ENCODE results near the gene YKT6. TPM values are rescaled to one million over a fixed set of nuclear protein-coding genes. Genes with fewer than 3 reads are reported as not detected.

The YKT6 gene
- total and polyA plus RNA-seq, 2 of the 8 experiments (the other 6 are each of a cell fraction or from before 2014, with no cell fraction given) = 75.3 to 103 TPM

DNA sequence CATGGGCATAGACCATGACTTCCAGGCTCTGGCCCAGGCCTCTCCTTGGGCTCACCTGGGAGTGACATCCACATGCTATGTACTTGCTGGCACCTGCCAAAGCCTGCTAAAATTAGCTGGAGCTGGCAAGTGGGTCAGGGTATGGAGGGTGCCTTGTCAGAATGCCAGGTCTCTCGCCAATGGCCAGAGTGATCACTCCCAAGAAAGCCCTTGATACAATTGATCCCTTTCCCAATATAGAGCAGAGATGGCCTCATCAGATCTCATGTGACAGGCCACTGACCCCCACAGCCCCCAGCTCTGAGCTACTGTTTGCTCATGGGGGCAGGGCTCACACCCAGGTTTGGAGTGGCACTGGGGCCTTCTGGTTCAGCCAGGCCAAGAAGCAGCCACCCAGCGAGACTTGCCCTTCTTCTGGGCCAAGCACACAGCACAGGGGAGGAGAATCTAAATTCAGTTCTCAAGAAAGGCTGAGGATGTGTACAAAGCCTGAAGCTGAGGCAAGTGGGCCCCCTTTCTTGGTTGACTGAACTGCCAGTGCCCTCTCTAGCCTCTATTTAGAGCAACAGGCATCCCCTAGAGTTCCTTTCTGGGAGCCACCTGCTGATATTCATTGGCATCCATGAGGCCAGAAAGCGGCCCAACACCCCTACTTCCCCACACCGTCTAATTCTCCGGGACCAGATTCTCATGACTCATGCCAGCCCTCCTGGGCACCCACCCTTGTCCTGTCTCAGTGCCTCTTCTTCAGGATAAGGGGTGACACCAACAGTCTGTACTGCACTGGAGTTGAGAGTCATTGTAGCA lies 40.8 kb upstream of the YKT6 start:
- Histone ChIP-seq H3K23me2 (ENCODE audit: low read depth, low read length) (no peaks in the 10 kb centered on the region), H4K5ac (ENCODE audit: insufficient read length, low read depth, low read length) (no peak overlapping the region), H4K91ac (replicated peaks; ENCODE audit: insufficient read length, low read length) (no peak overlapping the region), H3K4me3 (ENCODE audit: extremely low read depth in 1 of 4, insufficient read depth in 2 of 4, low read depth in 3 of 4, low read length in 4 of 4) (no peak overlapping the region), H2AFZ (ENCODE audit: low read length) (no peak overlapping the region), H3K4ac (replicated peaks; ENCODE audit: insufficient read length, low read depth, low read length) (no peak overlapping the region), H2BK120ac (replicated peaks; ENCODE audit: low read depth, low read length) (no peak overlapping the region), H3K27ac (ENCODE audit: low read depth, low read length) (no peak overlapping the region), H3K18ac (ENCODE audit: extremely low read depth, low read length) (no peak overlapping the region), H4K20me1 (replicated peaks in 1 of 2; ENCODE audit: control insufficient read depth in 1 of 2, insufficient read depth in 2 of 2, low read length in 2 of 2) (no peaks in the 10 kb centered on the region), H3K23ac (ENCODE audit: insufficient read length) (no peak overlapping the region), H2BK20ac (ENCODE audit: low read length) (no peak overlapping the region), H2BK15ac (ENCODE audit: low read length) (no peak overlapping the region), H3K36me3 (ENCODE audit: control insufficient read depth in 2 of 4, insufficient read depth in 4 of 4, low read length in 3 of 4) (no peaks in the 10 kb centered on the region), H3K4me2 (ENCODE audit: insufficient read depth in 1 of 2, low read depth in 2 of 2, low read length in 2 of 2) (no peak overlapping the region), H3K27me3 (replicated peaks in 1 of 4; ENCODE audit: control insufficient read depth in 3 of 4, extremely low read depth in 1 of 4, insufficient read depth in 3 of 4, low read length in 3 of 4) (no peaks in the 10 kb centered on the region; a peak in 1 of 7 replicates), H2BK5ac (ENCODE audit: low read depth, low read length) (no peak overlapping the region), H3K9me3 (ENCODE audit: insufficient read depth in 2 of 2, low read depth in 1 of 2, low read length in 1 of 2) (no peaks in the 10 kb centered on the region), H3K9ac (replicated peaks in 1 of 4; ENCODE audit: extremely low read depth in 1 of 4, low read depth in 3 of 4, low read length in 3 of 4) (no peak overlapping the region), H3K79me2 (ENCODE audit: control insufficient read depth in 1 of 2, insufficient read depth in 2 of 2, low read length in 2 of 2) (no peaks in the 10 kb centered on the region), H3K79me1 (ENCODE audit: low read depth, low read length) (no peaks in the 10 kb centered on the region), H4K8ac (ENCODE audit: extremely low read depth, insufficient read depth, low read length) (no peak overlapping the region; the same call in 1 of the 2 replicates), H3K56ac (replicated peaks; ENCODE audit: insufficient read length, low read depth, low read length) (no peak overlapping the region), H2AK5ac (ENCODE audit: low read depth, low read length) (no peak overlapping the region), H2BK12ac (ENCODE audit: low read depth, low read length) (no peak overlapping the region), H3K14ac (ENCODE audit: insufficient read length) (no peak overlapping the region), H3K4me1 (replicated peaks in 1 of 4; ENCODE audit: control insufficient read depth in 3 of 4, insufficient read depth in 4 of 4, low read length in 3 of 4) (peaks cover 2 to 5% (median 4%) of the 10 kb centered on the region in 4 experiments; a peak in 5 of 7 replicates)
- DNase-seq (ENCODE audit: low read depth in 1 of 2, low spot score in 2 of 2) (no peak), FAIRE-seq (no peak)
- CTCF ChIA-PET (ENCODE audit: partially characterized antibody) = interaction anchor here (1.2 to 2.0 kb wide), 2 partner anchors 12 to 19 kb away, joined by 3 to 4 read pairs; no protein-coding TSS in a partner anchor
- TF ChIP-seq EP300 (IDR thresholded peaks at IDR 0.05; ENCODE audit: borderline replicate concordance in 1 of 2, low read depth in 2 of 2, low read length in 2 of 2) (no peak), POU5F1 (IDR thresholded peaks at IDR 0.05; ENCODE audit: low read depth, low read length) (no peak), NRF1 (IDR thresholded peaks at IDR 0.05; ENCODE audit: low read depth, low read length) (no peak)
- POLR2A ChIA-PET (ENCODE audit: partially characterized antibody) = no interaction called here
- WGBS, 2 experiments (ENCODE audit: extremely low coverage in 1 of 2, insufficient coverage in 1 of 2, insufficient read length in 1 of 2, insufficient replicate concordance in 2 of 2, low coverage in 1 of 2, low lambda C conversion rate in 2 of 2, missing lambda C conversion rate in 1 of 2) = 84% methylated on average over 5 of the region's 5 CpGs; no CpG with 5 or more reads in 1 of the 2 experiments

Measured in H1 (cell line).